PC-9 (cell line): Measurements from ENCODE around the gene GANAB.

Experiments used
- CTCF ChIP-seq: fragments of 200-600 bp; sonication (generic); conservative IDR thresholded peaks from 2 replicates; pipeline ENCODE4 v1.6.1; 2017; ENCODE audit warnings: mixed run types, antibody characterized with exemption, mild to moderate bottlenecking, moderate library complexity
- EZH2 ChIP-seq: fragments of 200-600 bp; sonication (generic); IDR thresholded peaks from 2 replicates; pipeline ENCODE4 v1.8.0; 2017; ENCODE audit warnings: antibody characterized with exemption, low read depth

DNA sequence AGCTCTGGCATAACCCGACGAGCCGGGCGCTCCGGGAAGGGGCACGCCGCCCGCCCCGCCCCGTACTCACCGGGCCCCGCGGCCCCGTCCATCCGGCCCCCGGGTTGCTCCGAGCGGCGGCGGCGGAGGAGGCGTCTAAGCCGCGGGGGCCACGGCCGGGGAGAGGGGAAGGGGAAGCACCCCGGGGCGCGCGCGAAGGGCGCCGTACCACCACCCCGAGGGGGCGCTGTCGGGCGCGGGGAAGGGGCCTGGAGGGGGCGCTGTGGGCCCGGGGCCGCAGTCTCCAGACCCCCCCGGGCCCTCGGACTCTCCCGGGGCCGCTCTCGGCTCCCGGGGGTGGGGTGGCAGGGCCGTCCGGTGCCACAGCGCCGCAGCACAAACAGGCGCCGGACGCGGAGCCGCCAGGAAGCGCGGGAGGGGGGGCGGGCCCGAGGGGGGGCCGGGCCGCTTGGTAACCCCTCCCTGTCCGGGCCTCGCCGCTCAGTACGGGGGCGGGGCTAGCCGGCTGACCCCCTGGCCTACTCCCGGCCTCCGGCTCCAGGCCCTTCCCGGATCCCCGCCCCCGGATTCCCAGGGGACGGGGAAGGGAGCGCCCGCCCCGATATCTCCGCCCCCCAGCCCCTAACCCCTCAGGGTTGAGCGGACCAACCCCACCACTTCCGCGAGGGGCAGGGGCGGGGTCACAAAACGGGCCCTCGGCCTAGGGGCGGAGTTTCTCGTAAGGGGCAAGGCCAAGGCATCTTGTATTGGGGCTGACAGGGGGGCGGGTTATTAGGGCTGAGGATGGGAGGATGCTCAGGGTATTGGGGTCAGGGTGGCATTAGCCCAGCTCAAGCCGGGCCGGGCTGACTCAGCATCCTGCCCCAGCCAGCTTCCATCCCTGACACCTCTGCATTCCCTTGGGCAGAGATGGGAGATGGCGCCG, 33.8 kb downstream of the GANAB start, which contains the start of the genes EML3 and ROM1:
- peak; percentile 87 for TF ChIP-seq CTCF
- no peak for TF ChIP-seq EZH2
